A549 (cell line): ENCODE measurements around the gene RNF39.

Experiments
- BCL3 ChIP-seq: fragments of >200 bp; sonication (Bioruptor Twin); formaldehyde crosslinking; IDR thresholded peaks from 3 replicates; pipeline ENCODE4 v1.6.1; 2016
- CEBPB ChIP-seq, 2 experiments: fragments of >200 bp in 1 of 2; sonication (Bioruptor Twin) in 1 of 2; formaldehyde crosslinking in 1 of 2; IDR thresholded peaks; 2 replicates each; pipeline ENCODE4 v1.6.1; 2012 to 2016
- EHMT2 ChIP-seq: fragments of 200-600 bp; sonication (generic); IDR thresholded peaks from 2 replicates; pipeline ENCODE4 v1.6.1; 2016; ENCODE audit warnings: antibody characterized with exemption, low read depth, mild to moderate bottlenecking, moderate library complexity
- FOSL2 ChIP-seq, 2 experiments: fragments of 450-650 bp in 1 of 2; fragments of >200 bp in 1 of 2; sonication (Bioruptor Twin) in 1 of 2; formaldehyde crosslinking; IDR thresholded peaks; 2 replicates each; pipeline versions ENCODE4 v1.5.0 to v1.6.1; 2016 to 2020; ENCODE audit warnings: mild to moderate bottlenecking in 1 of 2, moderate library complexity in 1 of 2
- NFE2L2 ChIP-seq: fragments of 150-350 bp; conservative IDR thresholded peaks from 2 replicates; pipeline ENCODE4 v1.6.1; 2014; ENCODE audit warnings: low read length
- RCOR1 ChIP-seq: fragments of 150-350 bp; IDR thresholded peaks from 2 replicates; pipeline ENCODE4 v1.6.1; 2014; ENCODE audit warnings: antibody characterized with exemption, low read length, low read depth
- RFX5 ChIP-seq: fragments of 450-650 bp; IDR thresholded peaks from 2 replicates; pipeline ENCODE4 v1.7.1; 2014; ENCODE audit warnings: antibody characterized with exemption, mild to moderate bottlenecking, moderate library complexity
- SMC3 ChIP-seq: fragments of >200 bp; sonication (Bioruptor Twin); formaldehyde crosslinking; IDR thresholded peaks from 3 replicates; pipeline ENCODE4 v1.6.1; 2018; ENCODE audit warnings: inconsistent platforms
- ZNF302 ChIP-seq: fragments of 250-450 bp; sonication (Bioruptor Pico); IDR thresholded peaks from 2 replicates; pipeline ENCODE4 v1.9.0; 2021; ENCODE audit warnings: inconsistent platforms, mild to moderate bottlenecking, moderate library complexity
- TF ChIP-seq, protein P1 (sequence below): fragments of >200 bp; sonication (Bioruptor Twin); formaldehyde crosslinking; IDR thresholded peaks from 3 replicates; pipeline ENCODE4 v1.5.1; 2016

DNA sequence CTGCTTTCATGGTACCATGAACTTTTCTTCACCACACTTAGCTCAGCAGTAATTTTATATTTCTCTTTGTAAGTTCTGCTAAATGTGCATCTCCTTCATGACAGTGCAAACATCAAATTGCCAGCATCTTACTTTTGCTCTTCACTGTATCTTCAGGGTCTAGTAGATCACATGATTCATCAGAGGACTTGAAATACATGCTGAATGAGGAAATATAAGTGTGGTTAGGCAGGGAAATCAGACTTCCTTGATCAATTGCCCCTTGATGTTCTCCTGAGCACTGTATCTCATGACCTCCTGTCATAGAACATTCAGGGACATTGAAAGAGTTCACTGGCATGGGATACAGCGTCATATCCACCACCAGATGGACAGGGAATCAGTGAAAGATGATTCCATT, 39.8 kb downstream of the RNF39 start:
- no peak for TF ChIP-seq BCL3
- TF ChIP-seq, protein P1, sequence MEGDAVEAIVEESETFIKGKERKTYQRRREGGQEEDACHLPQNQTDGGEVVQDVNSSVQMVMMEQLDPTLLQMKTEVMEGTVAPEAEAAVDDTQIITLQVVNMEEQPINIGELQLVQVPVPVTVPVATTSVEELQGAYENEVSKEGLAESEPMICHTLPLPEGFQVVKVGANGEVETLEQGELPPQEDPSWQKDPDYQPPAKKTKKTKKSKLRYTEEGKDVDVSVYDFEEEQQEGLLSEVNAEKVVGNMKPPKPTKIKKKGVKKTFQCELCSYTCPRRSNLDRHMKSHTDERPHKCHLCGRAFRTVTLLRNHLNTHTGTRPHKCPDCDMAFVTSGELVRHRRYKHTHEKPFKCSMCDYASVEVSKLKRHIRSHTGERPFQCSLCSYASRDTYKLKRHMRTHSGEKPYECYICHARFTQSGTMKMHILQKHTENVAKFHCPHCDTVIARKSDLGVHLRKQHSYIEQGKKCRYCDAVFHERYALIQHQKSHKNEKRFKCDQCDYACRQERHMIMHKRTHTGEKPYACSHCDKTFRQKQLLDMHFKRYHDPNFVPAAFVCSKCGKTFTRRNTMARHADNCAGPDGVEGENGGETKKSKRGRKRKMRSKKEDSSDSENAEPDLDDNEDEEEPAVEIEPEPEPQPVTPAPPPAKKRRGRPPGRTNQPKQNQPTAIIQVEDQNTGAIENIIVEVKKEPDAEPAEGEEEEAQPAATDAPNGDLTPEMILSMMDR = no peak
- no peak for TF ChIP-seq NFE2L2
- TF ChIP-seq FOSL2 (IDR thresholded peaks at IDR 0.05) = no peak
- TF ChIP-seq FOSL2 (CRISPR knock-in tag; IDR thresholded peaks at IDR 0.05) = no peak
- TF ChIP-seq RFX5 = no peak
- no peak for TF ChIP-seq RCOR1
- no peak for TF ChIP-seq SMC3
- no peak for TF ChIP-seq EHMT2
- TF ChIP-seq ZNF302 (CRISPR knock-in tag) = no peak
- no peak for TF ChIP-seq CEBPB (IDR thresholded peaks at IDR 0.05)
